Measurements from ENCODE around the gene PRPSAP2. TPM values are rescaled to one million over a fixed set of nuclear protein-coding genes. Genes with fewer than 3 reads are reported as not detected.
"Not testable (repeated sequence)": the region's sequence is repeated elsewhere in the genome, so short reads cannot be mapped to it uniquely, and the experiment has no call there.

The PRPSAP2 gene
- total and polyA plus RNA-seq, 7 donors: 8.2 to 13.2 (median 10.2) TPM

GRCh38 chr17:18954321-18954720, 96.4 kb downstream of the PRPSAP2 start:
- H3K4me1 ChIP-seq: no peaks in the 10 kb centered on the region
- peaks cover 0 to 17% (median 7%) of the 10 kb centered on the region in 3 donors for H3K27me3 ChIP-seq (ENCODE audit: insufficient read depth in 3 of 3, low read length in 2 of 3)
- H3K36me3 ChIP-seq (ENCODE audit: insufficient read depth in 1 of 2, low read depth in 1 of 2): no peaks in the 10 kb centered on the region
- WGBS, 3 donors: 84 to 95% (median 88%) methylated on average over 3 of the region's 3 CpGs
- H3K4me3 ChIP-seq: no peak overlapping the region
- no peak overlapping the region for H3K27ac ChIP-seq
- H3K9me3 ChIP-seq: no peaks in the 10 kb centered on the region
- no peak for DNase-seq
- intact Hi-C loops (cut with DNase I): no loop called here
- no peak for ATAC-seq
- TF ChIP-seq CTCF (IDR thresholded peaks at IDR 0.05): no peak

GRCh38 chr17:18955009-18955408, 97.1 kb downstream of the PRPSAP2 start:
- Histone ChIP-seq H3K27me3 (ENCODE audit: insufficient read depth in 3 of 3, low read length in 2 of 3) (peaks cover 0 to 13% (median 5%) of the 10 kb centered on the region in 3 donors), H3K4me1 (no peaks in the 10 kb centered on the region), H3K36me3 (ENCODE audit: insufficient read depth in 1 of 2, low read depth in 1 of 2) (no peaks in the 10 kb centered on the region), H3K9me3 (no peaks in the 10 kb centered on the region), H3K27ac (no peak overlapping the region), H3K4me3 (no peak overlapping the region)
- no peak for ATAC-seq
- DNase-seq: peak in 1 of 2 donors; percentile 2
- no peak for TF ChIP-seq CTCF (IDR thresholded peaks at IDR 0.05)
- intact Hi-C loops (cut with DNase I): no loop called here
- 92 to 98% (median 96%) methylated on average over 6 of the region's 6 CpGs for WGBS, 3 donors

GRCh38 chr17:18956021-18956420, 98.1 kb downstream of the PRPSAP2 start:
- H3K4me3 ChIP-seq; intact Hi-C loops (cut with DNase I); H3K9me3 ChIP-seq; H3K36me3 ChIP-seq (ENCODE audit: insufficient read depth in 1 of 2, low read depth in 1 of 2); H3K4me1 ChIP-seq; H3K27me3 ChIP-seq (ENCODE audit: insufficient read depth in 3 of 3, low read length in 2 of 3); ATAC-seq; DNase-seq; H3K27ac ChIP-seq: not testable (repeated sequence)
- 95 to 96% (median 95%) methylated on average over 6 of the region's 6 CpGs for WGBS, 3 donors

- intact Hi-C loops (cut with DNase I): no loop called here
Observed at GRCh38 chr17:18956581-18956980, 98.7 kb downstream of the PRPSAP2 start.

GRCh38 chr17:18957831-18958230, 99.9 kb downstream of the PRPSAP2 start:
- Histone ChIP-seq H3K9me3 (no peaks in the 10 kb centered on the region), H3K27ac (no peak overlapping the region), H3K4me1 (no peaks in the 10 kb centered on the region), H3K4me3 (no peak overlapping the region), H3K36me3 (ENCODE audit: insufficient read depth in 1 of 2, low read depth in 1 of 2) (no peaks in the 10 kb centered on the region), H3K27me3 (ENCODE audit: insufficient read depth in 3 of 3, low read length in 2 of 3) (no peaks in the 10 kb centered on the region)
- intact Hi-C loops (cut with DNase I): no loop called here
- DNase-seq: peak in 1 of 2 donors; percentile 39
- ATAC-seq: no peak
- WGBS, 3 donors: 71 to 82% (median 74%) methylated on average over 4 of the region's 4 CpGs
- TF ChIP-seq CTCF (IDR thresholded peaks at IDR 0.05): no peak

More at GRCh38 chr17:18956581-18956980, 98.7 kb downstream of the PRPSAP2 start:
- Histone ChIP-seq H3K27me3 (ENCODE audit: insufficient read depth in 3 of 3, low read length in 2 of 3) (no peaks in the 10 kb centered on the region), H3K27ac (no peak overlapping the region), H3K9me3 (no peaks in the 10 kb centered on the region), H3K4me1 (no peaks in the 10 kb centered on the region), H3K36me3 (ENCODE audit: insufficient read depth in 1 of 2, low read depth in 1 of 2) (no peaks in the 10 kb centered on the region), H3K4me3 (no peak overlapping the region)
- peak in 1 of 2 donors; percentile 4 for DNase-seq
- 90 to 91% (median 90%) methylated on average over 3 of the region's 3 CpGs for WGBS, 3 donors
- TF ChIP-seq CTCF (IDR thresholded peaks at IDR 0.05): no peak
- no peak for ATAC-seq
